ENCODE measurements around the gene OTOP2.
"Not testable (repeated sequence)": the region's sequence is repeated elsewhere in the genome, so short reads cannot be mapped to it uniquely, and the experiment has no call there.

OTOP2 gene

GRCh38 chr17:74953134-74953687 is 29.1 kb downstream of the OTOP2 start:
- no peak for DNase-seq

GRCh38 chr17:74954115-74954514 is 30.0 kb downstream of the OTOP2 start:
- no peak for DNase-seq

GRCh38 chr17:74954665-74955421 is 30.8 kb downstream of the OTOP2 start:
- no peak for DNase-seq

- no peak for DNase-seq
These were observed 32.0 kb downstream of the OTOP2 start for GRCh38 chr17:74956093-74956492.

- no peak for DNase-seq
These were observed 34.1 kb downstream of the OTOP2 start for GRCh38 chr17:74957935-74958740.

- no peak for DNase-seq
These were observed 35.9 kb downstream of the OTOP2 start for GRCh38 chr17:74959826-74960515.

GRCh38 chr17:74960570-74961342 is 36.7 kb downstream of the OTOP2 start:
- no peak for DNase-seq

- peak; percentile 80 for DNase-seq
These were observed 37.7 kb downstream of the OTOP2 start for GRCh38 chr17:74961657-74962350.

GRCh38 chr17:74962622-74963394 is 38.7 kb downstream of the OTOP2 start:
- no peak for DNase-seq

- DNase-seq = no peak
These were observed 39.6 kb downstream of the OTOP2 start for GRCh38 chr17:74963656-74964055.

GRCh38 chr17:74964246-74964761 is 40.2 kb downstream of the OTOP2 start:
- no peak for DNase-seq

GRCh38 chr17:74964988-74965622 is 41.0 kb downstream of the OTOP2 start:
- DNase-seq = no peak

GRCh38 chr17:74968361-74968780 is 44.3 kb downstream of the OTOP2 start:
- DNase-seq = peak; percentile 13

GRCh38 chr17:74969501-74969900 is 45.4 kb downstream of the OTOP2 start:
- not testable (repeated sequence) for DNase-seq

- DNase-seq = no peak
These were observed 46.3 kb downstream of the OTOP2 start for GRCh38 chr17:74970395-74970794.

GRCh38 chr17:74971069-74971841 is 47.2 kb downstream of the OTOP2 start:
- DNase-seq = no peak

GRCh38 chr17:74971842-74972106 is 47.7 kb downstream of the OTOP2 start:
- no peak for DNase-seq

- DNase-seq = peak; percentile 77
These were observed 48.3 kb downstream of the OTOP2 start, which contains the start of gene HID1 for GRCh38 chr17:74972107-74972972. TSS of gene HID1 (minus strand) at chr17:74972759. CDS start at chr17:74972656, 103 bp downstream.

- DNase-seq = no peak
These were observed 48.9 kb downstream of the OTOP2 start for GRCh38 chr17:74972973-74973328.

Data from NCI-H510A (cell line).